Measurements from ENCODE around the gene AGAP2.
"Not testable (repeated sequence)": the region's sequence is repeated elsewhere in the genome, so short reads cannot be mapped to it uniquely, and the experiment has no call there.

Gene AGAP2

GRCh38 chr12:57717846-57718640 lies 20.5 kb downstream of the AGAP2 start:
- H3K4me3 Mint-ChIP-seq, result no peak overlapping the region
- peaks cover 12% of the 10 kb centered on the region for H3K4me1 Mint-ChIP-seq
- H3K36me3 Mint-ChIP-seq, result peaks cover 89% of the 10 kb centered on the region
- H3K9me3 Mint-ChIP-seq, result no peaks in the 10 kb centered on the region
- no peak overlapping the region for H3K27ac Mint-ChIP-seq
- ATAC-seq, result no peak
- DNase-seq (ENCODE audit: low spot score in 2 of 2), result no peak

- Mint-ChIP-seq H3K4me3 (no peak overlapping the region), H3K36me3 (peaks cover 91% of the 10 kb centered on the region), H3K9me3 (no peaks in the 10 kb centered on the region), H3K27ac (peak overlapping the region; percentile 72), H3K4me1 (peaks cover 12% of the 10 kb centered on the region)
- DNase-seq (ENCODE audit: low spot score in 2 of 2) (no peak), ATAC-seq (no peak)
These were observed 21.4 kb downstream of the AGAP2 start for GRCh38 chr12:57717131-57717530.

- DNase-seq (ENCODE audit: low spot score in 2 of 2) (no peak), ATAC-seq (no peak)
- Mint-ChIP-seq H3K27ac (peak overlapping the region; percentile 61), H3K9me3 (no peaks in the 10 kb centered on the region), H3K4me1 (peaks cover 5% of the 10 kb centered on the region), H3K36me3 (peaks cover 91% of the 10 kb centered on the region), H3K4me3 (no peak overlapping the region)
These were observed 22.2 kb downstream of the AGAP2 start for GRCh38 chr12:57716305-57716704.

GRCh38 chr12:57715786-57716185 lies 22.8 kb downstream of the AGAP2 start:
- Mint-ChIP-seq H3K27ac (peak overlapping the region; percentile 61), H3K4me3 (no peak overlapping the region), H3K4me1 (peaks cover 5% of the 10 kb centered on the region), H3K36me3 (peaks cover 91% of the 10 kb centered on the region), H3K9me3 (no peaks in the 10 kb centered on the region)
- DNase-seq (ENCODE audit: low spot score in 2 of 2), result no peak
- no peak for ATAC-seq

- not testable (repeated sequence) for DNase-seq (ENCODE audit: low spot score in 2 of 2); ATAC-seq; H3K4me3 Mint-ChIP-seq; H3K4me1 Mint-ChIP-seq; H3K9me3 Mint-ChIP-seq
- peaks cover 91% of the 10 kb centered on the region for H3K36me3 Mint-ChIP-seq
- peak overlapping the region; percentile 61 for H3K27ac Mint-ChIP-seq
These were observed 23.4 kb downstream of the AGAP2 start for GRCh38 chr12:57715036-57715748.

GRCh38 chr12:57713209-57713608 lies 25.3 kb downstream of the AGAP2 start:
- ATAC-seq (no peak), DNase-seq (ENCODE audit: low spot score in 2 of 2) (no peak)
- H3K4me1 Mint-ChIP-seq, result no peaks in the 10 kb centered on the region
- H3K36me3 Mint-ChIP-seq, result peaks cover 87% of the 10 kb centered on the region
- no peaks in the 10 kb centered on the region for H3K9me3 Mint-ChIP-seq
- no peak overlapping the region for H3K27ac Mint-ChIP-seq
- no peak overlapping the region for H3K4me3 Mint-ChIP-seq

GRCh38 chr12:57712701-57713100 lies 25.8 kb downstream of the AGAP2 start:
- Mint-ChIP-seq H3K4me3 (no peak overlapping the region), H3K27ac (no peak overlapping the region), H3K9me3 (no peaks in the 10 kb centered on the region), H3K36me3 (peaks cover 87% of the 10 kb centered on the region), H3K4me1 (no peaks in the 10 kb centered on the region)
- ATAC-seq (no peak), DNase-seq (ENCODE audit: low spot score in 2 of 2) (peak in 1 of 2 donors; percentile 41)

- ATAC-seq (no peak), DNase-seq (ENCODE audit: low spot score in 2 of 2) (peak in 1 of 2 donors; percentile 35)
- Mint-ChIP-seq H3K36me3 (peaks cover 87% of the 10 kb centered on the region), H3K27ac (no peak overlapping the region), H3K9me3 (no peaks in the 10 kb centered on the region), H3K4me3 (no peak overlapping the region), H3K4me1 (no peaks in the 10 kb centered on the region)
These were observed 30.2 kb downstream of the AGAP2 start for GRCh38 chr12:57708296-57708695.

- Mint-ChIP-seq H3K4me1 (no peaks in the 10 kb centered on the region), H3K4me3 (no peak overlapping the region), H3K36me3 (peaks cover 95% of the 10 kb centered on the region), H3K27ac (no peak overlapping the region), H3K9me3 (no peaks in the 10 kb centered on the region)
- ATAC-seq (no peak), DNase-seq (ENCODE audit: low spot score in 2 of 2) (no peak)
These were observed 31.3 kb downstream of the AGAP2 start for GRCh38 chr12:57707250-57707649.

GRCh38 chr12:57700317-57700716 lies 38.2 kb downstream of the AGAP2 start:
- H3K4me1 Mint-ChIP-seq, result peaks cover 27% of the 10 kb centered on the region
- peak overlapping the region; percentile 16 for H3K27ac Mint-ChIP-seq
- no peaks in the 10 kb centered on the region for H3K9me3 Mint-ChIP-seq
- ATAC-seq, result no peak
- H3K36me3 Mint-ChIP-seq, result peaks cover 58% of the 10 kb centered on the region
- no peak for DNase-seq (ENCODE audit: low spot score in 2 of 2)
- no peak overlapping the region for H3K4me3 Mint-ChIP-seq

- no peak for DNase-seq (ENCODE audit: low spot score in 2 of 2)
- ATAC-seq, result no peak
- no peak overlapping the region for H3K4me3 Mint-ChIP-seq
- H3K36me3 Mint-ChIP-seq, result peaks cover 39% of the 10 kb centered on the region
- H3K9me3 Mint-ChIP-seq, result no peaks in the 10 kb centered on the region
- peak overlapping the region; percentile 6 for H3K27ac Mint-ChIP-seq
- peaks cover 27% of the 10 kb centered on the region for H3K4me1 Mint-ChIP-seq
These were observed 40.1 kb downstream of the AGAP2 start for GRCh38 chr12:57698414-57698813.

GRCh38 chr12:57697076-57697475 lies 41.5 kb downstream of the AGAP2 start:
- DNase-seq (ENCODE audit: low spot score in 2 of 2) (no peak), ATAC-seq (no peak)
- Mint-ChIP-seq H3K4me3 (no peak overlapping the region), H3K9me3 (no peaks in the 10 kb centered on the region), H3K27ac (no peak overlapping the region), H3K36me3 (peaks cover 25% of the 10 kb centered on the region), H3K4me1 (peaks cover 27% of the 10 kb centered on the region)

GRCh38 chr12:57695770-57696432 lies 42.6 kb downstream of the AGAP2 start:
- no peak for ATAC-seq
- Mint-ChIP-seq H3K36me3 (peaks cover 22% of the 10 kb centered on the region), H3K9me3 (no peaks in the 10 kb centered on the region), H3K4me3 (no peak overlapping the region), H3K27ac (no peak overlapping the region), H3K4me1 (peaks cover 27% of the 10 kb centered on the region)
- no peak for DNase-seq (ENCODE audit: low spot score in 2 of 2)

- DNase-seq (ENCODE audit: low spot score in 2 of 2) (no peak), ATAC-seq (no peak)
- H3K27ac Mint-ChIP-seq, result no peak overlapping the region
These were observed 44.0 kb downstream of the AGAP2 start for GRCh38 chr12:57694459-57695019.

More at GRCh38 chr12:57694459-57695019, 44.0 kb downstream of the AGAP2 start:
- H3K4me1 Mint-ChIP-seq, result peaks cover 21% of the 10 kb centered on the region
- peaks cover 9% of the 10 kb centered on the region for H3K36me3 Mint-ChIP-seq
- no peaks in the 10 kb centered on the region for H3K9me3 Mint-ChIP-seq
- no peak overlapping the region for H3K4me3 Mint-ChIP-seq

Data from stimulated activated effector memory CD8-positive, alpha-beta T cell treated with anti-CD3 and anti-CD28 coated beads, Interleukin-12 subunit alpha, Interleukin-12 subunit beta, amount 100 ng/mL, for 72 hours (primary cell).